A673 (cell line): ENCODE measurements around the gene EXOC2. TPM values are rescaled to one million over a fixed set of nuclear protein-coding genes. Genes with fewer than 3 reads are reported as not detected.

ENCODE experiments used
- BruUV-seq: library from RNA; stranded (reverse); fragments of 400-500 nt; replicated peaks from 2 replicates; lab custom pipeline; 2021; lab: Mats Ljungman, UMichigan
- CTCF ChIA-PET: fragments of 300-600 bp; sonication (Branson Sonifier 250); formaldehyde crosslinking; loops from one replicate; lab custom pipeline; 2022; ENCODE audit warnings: antibody characterized with exemption; lab: Charles Lee
- POLR2A ChIA-PET: fragments of 300-600 bp; sonication (Branson Sonifier 250); formaldehyde crosslinking; loops from one replicate; lab custom pipeline; 2022; ENCODE audit warnings: antibody characterized with exemption; ENCODE audit not compliant: low non-redundant PET; lab: Charles Lee
- DNase-seq: peaks from one replicate; pipeline ENCODE4 v3.0.0-alpha.2; 2015; ENCODE audit warnings: low spot score
- H3K27ac ChIP-seq: fragments of 200-600 bp; sonication (generic); 2 replicates; pipeline ENCODE4 v1.5.1; 2016; ENCODE audit warnings: mixed run types, low read depth, mild to moderate bottlenecking, mixed read lengths, antibody characterized with exemption, low read length; ENCODE audit not compliant: poor library complexity, severe bottlenecking
- H3K27me3 ChIP-seq: fragments of 200-600 bp; sonication (generic); replicated peaks from 2 replicates; pipeline ENCODE4 v1.6.1; 2017; ENCODE audit warnings: mixed run types, low read depth, mild to moderate bottlenecking, mixed read lengths, antibody characterized with exemption, low read length; ENCODE audit not compliant: insufficient read depth, poor library complexity
- H3K36me3 ChIP-seq: fragments of 200-600 bp; sonication (generic); 2 replicates; pipeline ENCODE4 v1.6.1; 2016; ENCODE audit warnings: mixed run types, mild to moderate bottlenecking, mixed read lengths, antibody characterized with exemption, low read length; ENCODE audit not compliant: insufficient read depth, poor library complexity, severe bottlenecking
- H3K4me1 ChIP-seq: fragments of 200-600 bp; sonication (generic); 2 replicates; pipeline ENCODE4 v1.6.1; 2017; ENCODE audit warnings: mixed run types, mild to moderate bottlenecking, mixed read lengths, antibody characterized with exemption, low read length; ENCODE audit not compliant: insufficient read depth, poor library complexity, severe bottlenecking
- H3K4me3 ChIP-seq: fragments of 200-600 bp; sonication (generic); 2 replicates; pipeline ENCODE4 v1.5.1; 2016; ENCODE audit warnings: low read depth, mixed run types, mild to moderate bottlenecking, mixed read lengths, low read length; ENCODE audit not compliant: poor library complexity, severe bottlenecking
- H3K9me3 ChIP-seq: fragments of 200-600 bp; sonication (generic); 2 replicates; pipeline ENCODE4 v1.6.1; 2016; ENCODE audit warnings: mixed run types, low read depth, mild to moderate bottlenecking, mixed read lengths, antibody characterized with exemption, low read length; ENCODE audit not compliant: poor library complexity, severe bottlenecking
- CTCF ChIP-seq: fragments of 300-800, 200-600 bp; sonication (generic); conservative IDR thresholded peaks from 2 replicates; pipeline ENCODE4 v1.5.1; 2017; ENCODE audit warnings: low read depth, mild to moderate bottlenecking, antibody characterized with exemption, low read length, moderate library complexity, mixed read lengths
- EZH2 ChIP-seq: fragments of 200-600 bp; sonication (generic); IDR thresholded peaks from 2 replicates; pipeline ENCODE4 v1.6.1; 2017; ENCODE audit warnings: borderline replicate concordance, low read depth, mild to moderate bottlenecking, mixed read lengths, antibody characterized with exemption, low read length; ENCODE audit not compliant: poor library complexity, severe bottlenecking
- intact Hi-C: fragments of 100-400 bp; cut with micrococcal nuclease; formaldehyde crosslinking; loops from one replicate; pipeline ENCODE4 v1.10.0; 2022; ENCODE audit not compliant: unreplicated experiment
- total RNA-seq: library from RNA; stranded (reverse); gene quantifications from 2 replicates; pipeline ENCODE4 v1.2.3, GENCODE V29; 2021

The EXOC2 gene
- total RNA-seq, 1 experiment from 2014 or later, result 22.4 TPM

- H3K27ac ChIP-seq, result peak overlapping the region; percentile 14
Measured at GRCh38 chr6:710601-711571, 17.9 kb upstream of the EXOC2 start.

DNA sequence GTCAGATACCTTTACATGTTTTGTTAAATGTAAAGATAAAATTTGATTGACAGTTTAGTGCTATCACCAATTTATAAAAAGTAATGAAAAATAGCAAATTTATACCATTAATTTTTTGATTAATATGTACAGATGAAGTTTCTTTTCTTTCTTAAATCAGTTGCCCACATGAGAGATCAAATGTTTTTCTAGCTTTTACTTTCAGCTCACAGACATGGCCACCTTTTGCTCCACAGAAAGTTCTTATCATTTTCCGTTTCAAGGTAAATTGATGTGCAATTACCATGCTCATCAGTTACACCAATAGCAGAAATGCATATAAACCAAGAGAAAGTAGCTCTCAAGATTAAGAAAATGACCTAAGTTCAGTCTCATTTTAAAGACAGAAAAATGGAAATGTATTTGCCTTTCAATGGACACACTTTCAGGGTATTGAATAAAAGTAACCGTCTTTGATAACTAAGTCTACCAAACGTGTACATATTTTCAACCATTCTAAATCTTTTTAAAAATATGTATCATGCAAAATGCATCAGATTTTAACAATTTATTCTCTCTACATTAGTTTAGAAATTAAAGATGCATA is 16.6 kb upstream of the EXOC2 start:
- no TSS peak for BruUV-seq

More at GRCh38 chr6:710601-711571, 17.9 kb upstream of the EXOC2 start:
- no peaks in the 10 kb centered on the region for H3K36me3 ChIP-seq
- no peaks in the 10 kb centered on the region for H3K4me1 ChIP-seq
- peak overlapping the region; percentile 41 for H3K4me3 ChIP-seq
- H3K27me3 ChIP-seq, result peaks cover 31% of the 10 kb centered on the region
- TF ChIP-seq CTCF (no peak), EZH2 (no peak)
- no TSS peak for BruUV-seq
- ChIA-PET CTCF (interaction anchor here (0.6 kb wide), 1 partner anchor 841 kb away, joined by 3 read pairs; no protein-coding TSS in a partner anchor), POLR2A (no interaction called here)
- peak; percentile 44 for DNase-seq
- H3K9me3 ChIP-seq, result no peaks in the 10 kb centered on the region
- intact Hi-C loops, result no loop called here

DNA sequence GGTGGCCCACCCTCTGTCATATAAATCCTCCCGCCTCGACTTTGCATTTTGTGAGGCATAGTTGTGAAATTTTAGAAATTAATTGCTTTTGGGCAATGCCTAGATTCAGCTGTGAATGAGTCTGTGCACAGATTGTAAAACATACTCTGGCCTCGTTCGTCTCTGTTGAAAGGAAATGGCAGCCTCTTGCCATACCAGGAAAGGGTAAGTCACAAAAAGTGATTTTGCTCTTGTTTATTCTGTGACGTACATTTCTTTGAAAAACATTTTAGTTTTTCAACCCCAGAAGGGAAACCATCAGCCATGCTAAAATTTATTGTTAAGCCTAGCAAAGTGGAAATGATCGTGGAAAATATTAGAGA is 15.3 kb upstream of the EXOC2 start:
- no peaks in the 10 kb centered on the region for H3K36me3 ChIP-seq
- H3K27ac ChIP-seq, result no peak overlapping the region
- POLR2A ChIA-PET, result no interaction called here

More for the DNA sequence above, 16.6 kb upstream of the EXOC2 start:
- CTCF ChIA-PET, result no interaction called here
- DNase-seq, result no peak
- Histone ChIP-seq H3K36me3 (no peaks in the 10 kb centered on the region), H3K27ac (no peak overlapping the region), H3K4me3 (no peak overlapping the region), H3K4me1 (no peaks in the 10 kb centered on the region), H3K9me3 (no peaks in the 10 kb centered on the region), H3K27me3 (peaks cover 41% of the 10 kb centered on the region)
- POLR2A ChIA-PET, result no interaction called here
- intact Hi-C loops, result no loop called here
- no peak for TF ChIP-seq CTCF
- TF ChIP-seq EZH2, result no peak

More for the DNA sequence above, 15.3 kb upstream of the EXOC2 start:
- CTCF ChIA-PET, result no interaction called here
- H3K27me3 ChIP-seq, result peaks cover 52% of the 10 kb centered on the region
- intact Hi-C loops, result no loop called here
- TF ChIP-seq EZH2 (no peak), CTCF (no peak)
- no TSS peak for BruUV-seq
- no peak for DNase-seq
- H3K4me1 ChIP-seq, result no peaks in the 10 kb centered on the region
- H3K9me3 ChIP-seq, result no peaks in the 10 kb centered on the region
- H3K4me3 ChIP-seq, result no peak overlapping the region
